Mesothelial cell of epicardium (in vitro differentiated cells): ENCODE measurements around the gene OR4C11. TPM values are rescaled to one million over a fixed set of nuclear protein-coding genes. Genes with fewer than 3 reads are reported as not detected.

Experiments
- DNase-seq, 2 experiments: peaks; one replicate each; pipeline ENCODE4 v3.0.0; 2021; ENCODE audit warnings: low spot score in 2 of 2; ENCODE audit not compliant: unreplicated experiment in 2 of 2
- H3K27ac Mint-ChIP-seq: 2 replicates; pipeline ENCODE4 v1.8.0; 2021; ENCODE audit warnings: mixed read lengths
- H3K27me3 Mint-ChIP-seq: 2 replicates; pipeline ENCODE4 v1.8.0; 2021; ENCODE audit warnings: low read depth, mixed read lengths
- H3K36me3 Mint-ChIP-seq: 2 replicates; pipeline ENCODE4 v1.8.0; 2021; ENCODE audit warnings: mixed read lengths
- H3K4me1 Mint-ChIP-seq: 2 replicates; pipeline ENCODE4 v1.8.0; 2021; ENCODE audit warnings: mixed read lengths
- H3K4me3 Mint-ChIP-seq: 2 replicates; pipeline ENCODE4 v1.8.0; 2021; ENCODE audit warnings: mild to moderate bottlenecking, moderate library complexity, mixed read lengths
- H3K9me3 Mint-ChIP-seq: 2 replicates; pipeline ENCODE4 v1.8.0; 2021; ENCODE audit warnings: mixed read lengths
- total RNA-seq: library from RNA; stranded (reverse); gene quantifications from 3 replicates; pipeline ENCODE4 v1.2.1, GENCODE V29; 2021
- TF ChIP-seq, protein P1 (sequence below): fragments of 200-600 bp; sonication (generic); IDR thresholded peaks from one replicate; pipeline ENCODE4 v1.5.0; 2021; ENCODE audit warnings: antibody characterized with exemption; ENCODE audit not compliant: unreplicated experiment

OR4C11 gene, protein sequence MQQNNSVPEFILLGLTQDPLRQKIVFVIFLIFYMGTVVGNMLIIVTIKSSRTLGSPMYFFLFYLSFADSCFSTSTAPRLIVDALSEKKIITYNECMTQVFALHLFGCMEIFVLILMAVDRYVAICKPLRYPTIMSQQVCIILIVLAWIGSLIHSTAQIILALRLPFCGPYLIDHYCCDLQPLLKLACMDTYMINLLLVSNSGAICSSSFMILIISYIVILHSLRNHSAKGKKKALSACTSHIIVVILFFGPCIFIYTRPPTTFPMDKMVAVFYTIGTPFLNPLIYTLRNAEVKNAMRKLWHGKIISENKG
- not detected in 3 replicates for total RNA-seq

DNA sequence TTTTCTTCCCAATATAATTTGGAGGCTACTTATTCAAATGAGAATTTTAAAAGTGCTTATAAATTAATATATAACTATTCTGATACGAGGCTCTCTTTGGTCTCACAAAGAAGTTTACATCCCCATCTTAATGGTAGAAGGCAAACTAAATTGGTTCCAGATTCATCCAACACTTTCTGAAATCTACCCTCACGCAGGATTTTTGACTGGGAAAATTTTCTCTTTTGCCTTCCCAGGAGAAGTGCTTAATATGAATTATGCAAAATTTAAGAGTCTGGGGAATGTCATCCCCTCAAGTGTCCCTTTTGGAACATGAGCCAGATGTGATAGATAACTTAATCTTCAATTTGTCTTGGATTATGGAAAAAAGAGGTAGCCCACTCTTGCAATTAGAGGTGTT is at the start of gene OR4C11:
OR4C11 (minus strand) TSS at position 101 of the 400 bp plus-strand sequence. CDS start 3,272 bp downstream, outside the sequence.
- H3K27me3 Mint-ChIP-seq: no peaks in the 10 kb centered on the region
- no peak within 1 kb of the TSS for H3K4me3 Mint-ChIP-seq
- no peak within 1 kb of the TSS for H3K27ac Mint-ChIP-seq
- no peaks in the 10 kb centered on the region for H3K36me3 Mint-ChIP-seq
- no peaks in the 10 kb centered on the region for H3K4me1 Mint-ChIP-seq
- peaks cover 26% of the 10 kb centered on the region for H3K9me3 Mint-ChIP-seq
- TF ChIP-seq, protein P1, sequence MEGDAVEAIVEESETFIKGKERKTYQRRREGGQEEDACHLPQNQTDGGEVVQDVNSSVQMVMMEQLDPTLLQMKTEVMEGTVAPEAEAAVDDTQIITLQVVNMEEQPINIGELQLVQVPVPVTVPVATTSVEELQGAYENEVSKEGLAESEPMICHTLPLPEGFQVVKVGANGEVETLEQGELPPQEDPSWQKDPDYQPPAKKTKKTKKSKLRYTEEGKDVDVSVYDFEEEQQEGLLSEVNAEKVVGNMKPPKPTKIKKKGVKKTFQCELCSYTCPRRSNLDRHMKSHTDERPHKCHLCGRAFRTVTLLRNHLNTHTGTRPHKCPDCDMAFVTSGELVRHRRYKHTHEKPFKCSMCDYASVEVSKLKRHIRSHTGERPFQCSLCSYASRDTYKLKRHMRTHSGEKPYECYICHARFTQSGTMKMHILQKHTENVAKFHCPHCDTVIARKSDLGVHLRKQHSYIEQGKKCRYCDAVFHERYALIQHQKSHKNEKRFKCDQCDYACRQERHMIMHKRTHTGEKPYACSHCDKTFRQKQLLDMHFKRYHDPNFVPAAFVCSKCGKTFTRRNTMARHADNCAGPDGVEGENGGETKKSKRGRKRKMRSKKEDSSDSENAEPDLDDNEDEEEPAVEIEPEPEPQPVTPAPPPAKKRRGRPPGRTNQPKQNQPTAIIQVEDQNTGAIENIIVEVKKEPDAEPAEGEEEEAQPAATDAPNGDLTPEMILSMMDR: no peak
- DNase-seq: no peak

DNA sequence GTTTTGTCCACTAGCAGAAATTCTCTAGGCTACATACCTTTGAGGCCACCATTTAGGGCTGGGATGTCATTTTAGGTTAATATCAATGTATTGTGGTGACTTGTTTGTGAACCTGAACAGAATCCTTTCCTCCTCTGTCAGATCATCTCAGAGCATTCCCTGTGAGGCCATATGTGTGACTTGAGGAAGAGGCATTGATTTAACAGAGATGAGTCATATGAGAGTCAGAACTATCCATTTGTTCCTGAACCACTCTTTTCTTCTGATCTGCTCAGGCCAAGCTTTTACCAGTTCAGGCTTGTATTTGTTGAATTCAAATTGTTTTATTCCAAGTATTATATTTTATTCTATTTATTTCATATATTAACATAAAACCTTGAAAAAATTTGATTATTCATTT is 47.7 kb upstream of the OR4C11 start:
- Mint-ChIP-seq H3K27me3 (no peaks in the 10 kb centered on the region), H3K36me3 (no peaks in the 10 kb centered on the region), H3K4me3 (no peak overlapping the region), H3K9me3 (peaks cover 20% of the 10 kb centered on the region), H3K4me1 (no peaks in the 10 kb centered on the region), H3K27ac (no peak overlapping the region)
- DNase-seq: no peak
- TF ChIP-seq, protein P1: no peak

DNA sequence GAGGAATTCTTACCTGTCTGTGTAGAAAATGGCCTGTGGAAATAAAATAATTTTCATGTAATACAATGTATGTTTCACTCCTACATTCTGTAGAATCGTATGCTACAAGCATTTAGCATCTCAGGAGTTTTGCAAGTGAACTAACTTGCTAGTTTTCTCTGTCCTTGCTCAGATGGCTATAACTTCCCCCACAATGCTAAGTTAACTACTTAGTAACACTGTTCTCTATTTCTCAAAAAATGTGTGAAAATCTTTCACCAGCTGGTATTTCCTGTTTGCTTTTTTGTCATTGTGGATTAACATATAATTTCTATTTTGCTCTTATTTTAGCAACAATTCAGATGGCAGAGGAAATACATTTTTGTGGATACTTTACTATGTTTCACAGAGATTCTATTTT is 45.1 kb upstream of the OR4C11 start:
- H3K36me3 Mint-ChIP-seq: no peaks in the 10 kb centered on the region
- TF ChIP-seq, protein P1: no peak
- H3K9me3 Mint-ChIP-seq: peaks cover 20% of the 10 kb centered on the region
- no peak overlapping the region for H3K4me3 Mint-ChIP-seq
- DNase-seq: no peak
- H3K27me3 Mint-ChIP-seq: no peaks in the 10 kb centered on the region
- H3K4me1 Mint-ChIP-seq: no peaks in the 10 kb centered on the region
- H3K27ac Mint-ChIP-seq: no peak overlapping the region

DNA sequence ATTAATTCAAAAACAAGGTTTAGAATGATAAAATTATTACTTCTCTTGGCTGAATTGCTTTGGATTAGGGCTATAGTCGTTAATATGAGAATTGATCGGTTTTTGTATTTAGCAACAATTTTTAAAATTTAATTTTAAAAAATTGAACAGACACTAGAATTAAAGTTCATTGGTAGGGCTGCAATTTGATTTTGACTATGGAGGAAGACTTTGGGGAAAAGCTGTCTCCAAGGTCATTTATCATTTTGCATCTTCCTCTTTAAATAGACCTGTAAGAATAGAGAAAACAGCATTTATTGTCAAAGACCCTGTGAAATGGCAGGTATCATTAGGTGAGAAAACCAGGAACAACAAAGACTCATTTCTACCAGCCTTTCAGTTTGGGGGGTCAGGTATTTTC is 40.6 kb upstream of the OR4C11 start, which contains the start of gene OR4S2:
OR4S2 (plus strand) TSS at position 301 of the 400 bp plus-strand sequence. CDS start 2,577 bp downstream, outside the sequence.
- no peaks in the 10 kb centered on the region for H3K36me3 Mint-ChIP-seq
- no peak within 1 kb of the TSS for H3K4me3 Mint-ChIP-seq
- no peak within 1 kb of the TSS for H3K27ac Mint-ChIP-seq
- H3K4me1 Mint-ChIP-seq: no peaks in the 10 kb centered on the region
- peaks cover 22% of the 10 kb centered on the region for H3K9me3 Mint-ChIP-seq
- no peaks in the 10 kb centered on the region for H3K27me3 Mint-ChIP-seq
- DNase-seq: no peak
- TF ChIP-seq, protein P1: no peak

DNA sequence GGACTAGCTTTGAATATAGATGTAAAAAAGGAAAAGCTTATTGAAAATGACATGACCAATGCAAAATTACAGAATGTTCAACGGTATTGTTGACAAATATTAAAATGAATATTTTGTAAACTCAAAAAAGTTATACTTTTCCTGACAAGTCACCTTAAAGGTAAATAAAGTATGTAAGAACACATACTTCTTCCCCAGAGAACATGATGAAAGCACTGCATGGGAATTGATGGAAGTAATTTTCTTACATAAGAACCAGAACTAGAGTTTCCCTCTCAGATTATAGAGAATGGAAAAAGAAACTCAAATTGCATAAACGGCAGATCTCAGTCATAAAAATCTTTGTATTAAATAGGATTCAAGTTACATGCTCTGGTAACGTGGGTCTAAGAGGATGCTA is 27.4 kb upstream of the OR4C11 start, which contains the start of gene OR4P4:
OR4P4 (plus strand) TSS at position 301 of the 400 bp plus-strand sequence.
- no peak within 1 kb of the TSS for H3K27ac Mint-ChIP-seq
- DNase-seq: no peak
- peaks cover 26% of the 10 kb centered on the region for H3K9me3 Mint-ChIP-seq
- no peaks in the 10 kb centered on the region for H3K4me1 Mint-ChIP-seq
- no peaks in the 10 kb centered on the region for H3K27me3 Mint-ChIP-seq
- no peaks in the 10 kb centered on the region for H3K36me3 Mint-ChIP-seq
- no peak within 1 kb of the TSS for H3K4me3 Mint-ChIP-seq
- TF ChIP-seq, protein P1: no peak
